GM21825 (cell line): ENCODE results near the gene CEP120.

Experiments used
- ATAC-seq: cut with Tn5 transposase; IDR thresholded peaks from one replicate; pipeline ENCODE4 v1.9.1; 2021; ENCODE audit warnings: mild to moderate bottlenecking, moderate library complexity; ENCODE audit not compliant: unreplicated experiment

CEP120 gene

DNA sequence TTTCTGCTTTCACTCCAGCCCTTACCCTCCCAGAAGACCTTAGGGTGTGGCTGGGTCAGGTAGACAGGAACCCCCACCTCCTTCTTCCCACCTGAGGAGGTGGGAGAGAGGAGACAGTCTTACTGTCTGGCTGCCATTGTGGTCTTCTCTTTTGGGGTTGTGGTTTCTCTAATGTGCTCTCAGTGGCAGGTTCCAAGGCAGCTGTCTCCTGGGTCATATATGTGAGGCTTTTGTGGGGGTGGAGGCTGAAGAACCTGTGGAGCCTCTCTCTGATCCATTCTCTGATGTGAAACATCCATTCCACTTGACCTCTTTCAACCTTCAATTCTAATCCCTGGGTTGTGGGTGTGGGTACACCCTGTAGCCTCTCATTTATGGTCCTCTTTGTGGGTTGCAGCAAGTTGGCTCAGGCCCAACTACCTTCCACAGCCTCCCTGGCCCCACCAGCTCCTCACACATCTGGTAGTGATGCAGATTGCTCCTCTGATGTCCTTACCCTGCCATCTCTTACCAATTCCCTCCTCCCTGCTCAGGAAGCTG lies 118.4 kb downstream of the CEP120 start:
- ATAC-seq: no peak

GRCh38 chr5:123303802-123304201 lies 119.4 kb downstream of the CEP120 start:
- ATAC-seq: no peak

DNA sequence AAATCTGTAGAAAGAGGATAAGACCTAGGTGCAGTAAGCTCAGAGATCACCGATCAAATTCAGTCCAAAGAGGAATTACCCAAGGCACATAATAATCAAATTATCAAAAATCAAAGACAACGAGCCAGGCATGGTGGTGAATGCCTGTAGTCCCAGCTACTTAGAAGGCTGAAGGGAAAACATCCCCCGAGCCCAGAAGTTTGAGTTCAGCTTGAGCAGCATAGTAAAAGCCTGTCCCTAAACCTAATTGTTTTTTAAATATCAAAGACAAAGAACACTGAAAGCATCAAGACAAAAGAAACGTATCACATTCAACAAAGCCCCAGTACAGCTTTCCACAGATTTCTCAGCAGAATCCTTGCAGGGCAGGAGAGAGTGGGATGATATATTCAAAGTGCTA lies 122.9 kb downstream of the CEP120 start:
- ATAC-seq: no peak

GRCh38 chr5:123299136-123299535 lies 124.1 kb downstream of the CEP120 start:
- ATAC-seq: no peak

- ATAC-seq: no peak
Measured at GRCh38 chr5:123298335-123299030, 124.7 kb downstream of the CEP120 start.

DNA sequence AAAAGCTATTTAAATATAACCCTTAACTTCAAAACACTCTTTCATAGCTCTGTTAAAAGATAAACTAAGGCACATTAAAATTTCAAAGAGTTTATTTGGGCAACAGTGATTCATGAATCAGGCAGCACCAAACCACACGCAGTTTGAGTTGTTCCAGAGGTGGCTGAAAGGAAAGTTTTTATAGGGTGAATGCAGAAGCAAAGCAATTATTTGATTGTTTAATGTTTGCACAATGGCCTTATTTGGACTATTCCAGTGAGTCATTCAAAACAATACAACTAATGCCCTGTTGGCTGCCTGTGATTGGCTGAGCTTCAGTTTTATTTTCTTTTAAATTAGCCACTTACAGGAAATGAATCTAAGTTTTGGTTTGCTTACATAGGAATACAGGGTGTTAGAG lies 125.3 kb downstream of the CEP120 start:
- ATAC-seq: no peak

DNA sequence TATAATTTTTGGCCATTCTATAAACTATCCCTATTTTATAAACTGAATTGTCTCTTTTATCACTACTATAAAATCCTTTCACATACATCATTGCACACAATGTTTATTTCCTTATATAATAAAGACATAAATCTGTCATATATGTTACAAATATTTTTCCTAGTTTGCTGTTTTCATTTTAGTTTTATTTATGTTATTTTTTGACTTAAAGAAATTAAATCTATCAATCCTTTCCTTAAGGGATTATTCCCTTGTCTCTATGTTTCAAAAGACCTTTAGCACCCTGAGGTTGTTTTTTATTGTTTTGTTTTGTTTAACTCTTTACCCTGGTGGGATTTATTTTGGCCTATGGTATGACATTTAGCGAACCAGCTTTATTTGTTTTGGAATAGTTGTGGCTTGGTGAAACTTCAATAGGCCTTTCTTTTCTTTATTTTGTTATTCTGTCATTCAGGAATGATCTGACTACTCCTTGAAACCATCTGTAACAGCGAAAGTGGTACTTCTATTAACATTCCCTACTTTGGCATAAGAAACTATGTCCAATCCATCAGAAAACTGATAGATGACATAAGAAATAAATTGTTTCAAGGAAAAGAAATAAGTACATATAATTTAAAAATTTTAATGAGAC lies 125.9 kb downstream of the CEP120 start:
- no peak for ATAC-seq
